ENCODE results near the gene PLCB4.

DNA sequence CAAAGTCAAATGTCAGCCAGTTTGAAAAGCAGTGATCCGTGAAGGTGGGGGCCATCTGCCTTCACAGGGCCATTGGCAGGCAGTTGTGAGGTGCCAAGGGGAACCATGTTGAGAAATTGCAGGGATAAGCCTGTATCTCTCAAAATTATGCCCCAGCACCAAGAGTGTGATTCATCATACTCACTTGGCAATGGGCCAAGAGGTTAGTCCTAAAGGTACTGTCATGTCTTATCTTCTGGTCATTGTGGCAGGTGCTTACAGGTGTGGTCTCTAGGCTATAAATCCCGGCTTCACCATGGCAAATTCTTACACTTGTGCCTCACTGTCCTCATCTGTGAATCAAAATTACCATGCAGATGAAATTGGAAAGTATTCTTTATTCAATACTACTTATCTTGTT lies 294.8 kb downstream of the PLCB4 start:
- TF ChIP-seq CTCF (IDR thresholded peaks at IDR 0.05; ENCODE audit: insufficient read depth, low read length, poor library complexity, severe bottlenecking) (no peak), EZH2phosphoT487 (conservative IDR thresholded peaks at IDR 0.05; ENCODE audit: low read length) (no peak)

Measured in SU-DHL-6 (cell line).